Astrocyte of the spinal cord (primary cell): ENCODE measurements around the gene PPWD1.
"Not testable (repeated sequence)": the region's sequence is repeated elsewhere in the genome, so short reads cannot be mapped to it uniquely, and the experiment has no call there.

ENCODE experiments used
- DNase-seq: peaks from one replicate; pipeline ENCODE4 v3.0.0; 2011; ENCODE audit warnings: low read depth, low spot score
- H3K4me3 ChIP-seq: 2 replicates; pipeline ENCODE4 v1.5.1; 2011; ENCODE audit warnings: low read depth, mild to moderate bottlenecking, low read length, moderate library complexity
- in situ Hi-C: cut with HindIII; loops from 2 replicates; pipeline ENCODE4 v1.10.0; 2017; ENCODE audit warnings: low sequenced_read_pairs
- TF ChIP-seq, protein P1 (sequence below): IDR thresholded peaks from 2 replicates; pipeline ENCODE4 v1.5.1; 2012; ENCODE audit warnings: low read depth, mild to moderate bottlenecking, low read length, inconsistent platforms

PPWD1 gene

DNA sequence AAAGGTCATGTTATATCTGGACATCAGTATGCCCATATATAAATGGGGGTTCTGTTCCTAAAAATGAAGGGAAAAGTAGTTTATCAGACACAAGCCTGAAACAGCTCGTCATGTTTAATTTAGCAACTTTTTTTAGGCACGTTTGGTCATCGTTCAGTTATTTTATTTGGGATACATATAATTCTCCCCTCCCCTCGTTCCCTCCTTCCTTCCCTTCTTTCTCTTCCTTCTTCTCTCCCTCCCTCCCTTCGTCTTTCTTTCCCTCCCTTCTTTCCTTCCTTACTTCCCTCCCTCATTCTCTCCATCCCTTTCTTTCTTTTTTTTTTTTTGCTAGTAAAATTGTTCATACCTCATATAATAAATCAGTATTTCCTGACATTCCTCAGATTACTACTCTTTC lies 3.4 kb downstream of the PPWD1 start:
- in situ Hi-C loops: no loop called here
- H3K4me3 ChIP-seq: no peak overlapping the region
- TF ChIP-seq, protein P1, sequence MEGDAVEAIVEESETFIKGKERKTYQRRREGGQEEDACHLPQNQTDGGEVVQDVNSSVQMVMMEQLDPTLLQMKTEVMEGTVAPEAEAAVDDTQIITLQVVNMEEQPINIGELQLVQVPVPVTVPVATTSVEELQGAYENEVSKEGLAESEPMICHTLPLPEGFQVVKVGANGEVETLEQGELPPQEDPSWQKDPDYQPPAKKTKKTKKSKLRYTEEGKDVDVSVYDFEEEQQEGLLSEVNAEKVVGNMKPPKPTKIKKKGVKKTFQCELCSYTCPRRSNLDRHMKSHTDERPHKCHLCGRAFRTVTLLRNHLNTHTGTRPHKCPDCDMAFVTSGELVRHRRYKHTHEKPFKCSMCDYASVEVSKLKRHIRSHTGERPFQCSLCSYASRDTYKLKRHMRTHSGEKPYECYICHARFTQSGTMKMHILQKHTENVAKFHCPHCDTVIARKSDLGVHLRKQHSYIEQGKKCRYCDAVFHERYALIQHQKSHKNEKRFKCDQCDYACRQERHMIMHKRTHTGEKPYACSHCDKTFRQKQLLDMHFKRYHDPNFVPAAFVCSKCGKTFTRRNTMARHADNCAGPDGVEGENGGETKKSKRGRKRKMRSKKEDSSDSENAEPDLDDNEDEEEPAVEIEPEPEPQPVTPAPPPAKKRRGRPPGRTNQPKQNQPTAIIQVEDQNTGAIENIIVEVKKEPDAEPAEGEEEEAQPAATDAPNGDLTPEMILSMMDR: no peak
- no peak for DNase-seq

- no peak overlapping the region for H3K4me3 ChIP-seq
- in situ Hi-C loops: no loop called here
- no peak for DNase-seq
- TF ChIP-seq, protein P1: no peak
Observed at GRCh38 chr5:65570598-65571226, 7.6 kb downstream of the PPWD1 start.

GRCh38 chr5:65577141-65577540 lies 14.0 kb downstream of the PPWD1 start:
- no peak overlapping the region for H3K4me3 ChIP-seq
- in situ Hi-C loops: no loop called here
- TF ChIP-seq, protein P1: no peak
- DNase-seq: peak; percentile 63

GRCh38 chr5:65588694-65589093 lies 25.6 kb downstream of the PPWD1 start:
- TF ChIP-seq, protein P1: peak; percentile 11
- DNase-seq: no peak
- no peak overlapping the region for H3K4me3 ChIP-seq
- in situ Hi-C loops: no loop called here

DNA sequence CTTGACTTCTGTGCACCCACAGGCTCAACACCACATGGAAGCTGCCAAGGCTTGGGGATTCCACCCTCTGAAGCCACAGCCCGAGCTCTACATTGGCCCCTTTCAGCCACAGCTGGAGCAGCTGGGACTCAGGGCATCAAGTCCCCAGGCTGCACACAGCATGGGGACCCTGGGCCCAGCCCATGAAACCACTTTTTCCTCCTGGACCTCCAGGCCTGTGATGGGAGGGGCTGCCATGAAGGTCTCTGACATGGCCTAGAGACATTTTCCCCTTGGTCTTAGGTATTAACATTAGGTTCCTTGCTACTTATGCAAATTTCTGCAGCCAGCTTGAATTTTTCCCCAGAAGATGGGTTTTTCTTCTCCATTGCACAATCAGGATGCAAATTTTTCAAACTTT lies 38.7 kb downstream of the PPWD1 start:
- H3K4me3 ChIP-seq, DNase-seq, in situ Hi-C loops: not testable (repeated sequence)

DNA sequence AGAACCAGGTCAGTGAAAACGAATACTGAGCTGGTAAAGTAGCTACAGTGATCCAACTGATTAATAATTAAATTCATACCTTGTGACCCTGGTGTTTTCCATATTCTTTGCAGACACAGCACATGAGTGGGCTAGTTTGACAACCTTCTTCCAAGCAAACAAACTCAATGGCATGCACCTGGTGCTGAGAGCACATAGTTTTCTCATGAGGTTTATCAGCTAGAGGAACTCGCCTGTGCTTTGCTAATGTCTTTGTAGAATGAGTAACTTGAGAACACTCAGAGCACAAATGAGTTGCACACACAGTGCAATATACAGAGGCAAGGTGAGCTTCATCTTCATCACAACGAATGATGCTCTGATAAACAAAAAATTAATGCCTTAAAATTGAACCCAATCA lies 48.4 kb downstream of the PPWD1 start:
- H3K4me3 ChIP-seq: no peak overlapping the region
- in situ Hi-C loops: no loop called here
- no peak for DNase-seq
- TF ChIP-seq, protein P1: no peak

GRCh38 chr5:65612298-65612907 lies 49.3 kb downstream of the PPWD1 start:
- no peak for DNase-seq
- TF ChIP-seq, protein P1: no peak
- no peak overlapping the region for H3K4me3 ChIP-seq
- in situ Hi-C loops: no loop called here
